ENCODE measurements around the gene CHST11.
"Not testable (repeated sequence)": the region's sequence is repeated elsewhere in the genome, so short reads cannot be mapped to it uniquely, and the experiment has no call there.

Gene CHST11

DNA sequence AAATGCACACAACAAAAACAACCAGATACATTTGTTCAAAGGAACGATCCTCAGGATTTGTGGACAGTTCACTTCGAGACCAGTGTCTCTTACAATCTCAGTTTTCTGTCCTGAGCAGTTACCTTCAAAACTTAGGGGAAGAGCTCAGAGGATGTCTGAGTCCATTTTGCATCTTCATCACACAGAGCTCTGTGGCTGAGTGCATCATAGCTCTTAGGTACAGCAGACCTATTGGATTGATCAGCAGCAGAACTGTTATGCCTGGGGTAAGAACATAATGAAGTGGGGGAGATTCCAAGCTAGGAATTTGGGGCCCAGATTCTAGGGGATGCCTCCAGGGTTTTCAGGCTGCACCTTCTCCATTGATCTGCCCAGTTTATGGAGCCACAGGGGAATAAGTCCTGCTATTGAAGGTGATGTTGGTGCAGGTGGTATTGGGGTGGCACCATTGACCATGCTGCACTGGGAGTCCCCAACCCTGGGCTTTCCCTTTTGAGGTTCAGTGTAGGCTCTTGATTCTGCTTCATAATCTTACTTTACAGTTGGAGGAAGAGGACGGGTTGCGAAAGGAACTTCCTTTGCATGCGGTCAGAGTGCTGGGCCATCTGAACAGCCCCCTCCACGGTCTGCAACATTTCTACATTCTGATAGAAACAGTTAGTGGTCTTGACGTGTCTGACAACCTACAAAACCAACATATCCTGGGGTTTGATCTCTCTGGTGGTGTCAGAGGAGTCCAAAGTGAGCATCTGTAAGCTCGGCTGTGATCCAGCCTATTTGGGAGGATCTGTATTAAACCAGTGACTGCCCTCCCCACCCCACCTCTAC is 112.8 kb downstream of the CHST11 start:
- no peak for DNase-seq

DNA sequence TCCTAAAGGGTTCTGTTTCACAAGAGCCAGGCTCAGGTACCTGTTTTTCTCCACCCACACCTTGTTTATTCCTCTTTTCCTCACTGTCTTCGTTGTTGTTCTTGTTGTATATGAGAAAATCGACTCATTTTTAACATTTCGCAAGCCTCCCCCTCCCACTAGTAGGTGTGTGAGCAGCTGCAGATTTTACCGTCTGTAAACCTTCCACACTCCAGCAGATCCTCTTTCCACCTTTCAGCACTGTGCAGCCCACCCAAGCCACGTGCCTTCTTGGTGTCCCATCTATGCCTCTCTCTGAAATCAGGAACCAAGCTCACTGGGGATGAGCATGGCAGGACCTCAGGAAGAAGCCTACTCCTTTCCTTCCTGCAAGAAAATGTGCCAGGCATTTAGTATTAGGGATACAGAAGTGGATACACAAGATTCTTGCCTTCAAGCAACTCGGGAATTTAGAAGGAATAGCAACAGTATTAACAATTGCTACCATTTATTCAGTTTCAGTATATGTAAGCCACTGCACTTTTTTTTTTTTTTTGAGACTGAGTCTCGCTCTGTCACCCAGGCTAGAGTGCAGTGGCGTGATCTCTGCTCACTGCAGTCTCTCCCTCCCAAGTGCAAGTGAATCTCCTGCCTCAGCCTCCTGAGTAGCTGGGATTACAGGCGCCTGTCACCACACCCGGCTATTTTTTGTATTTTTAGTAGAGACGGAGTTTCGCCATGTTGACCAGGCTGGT is 113.6 kb downstream of the CHST11 start:
- DNase-seq = no peak

GRCh38 chr12:104571328-104571727 is 114.6 kb downstream of the CHST11 start:
- DNase-seq = no peak

GRCh38 chr12:104574353-104574752 is 117.6 kb downstream of the CHST11 start:
- not testable (repeated sequence) for DNase-seq

DNA sequence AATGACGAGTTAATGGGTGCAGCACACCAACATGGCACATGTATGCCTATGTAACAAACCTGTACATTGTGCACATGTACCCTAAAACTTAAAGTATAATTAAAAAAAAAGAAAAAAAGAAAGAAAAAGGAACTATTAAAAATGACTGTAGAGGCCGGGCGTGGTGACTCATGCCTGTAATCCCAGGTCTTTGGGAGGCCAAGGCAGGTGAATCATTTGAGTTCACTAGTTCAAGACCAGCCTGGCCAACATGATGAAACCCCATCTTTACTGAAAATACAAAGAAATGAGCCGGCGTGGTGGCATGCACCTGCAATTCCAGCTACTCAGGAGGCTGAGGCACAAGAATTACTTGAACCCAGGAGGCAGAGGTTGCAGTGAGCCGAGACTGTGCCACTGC is 118.0 kb downstream of the CHST11 start:
- not testable (repeated sequence) for DNase-seq

- peak; percentile 94 for DNase-seq
Observed at GRCh38 chr12:104575442-104576186, 118.9 kb downstream of the CHST11 start.

- DNase-seq = no peak
Observed at GRCh38 chr12:104576187-104576778, 119.5 kb downstream of the CHST11 start.

- no peak for DNase-seq
Observed at GRCh38 chr12:104576980-104577580, 120.3 kb downstream of the CHST11 start.

DNA sequence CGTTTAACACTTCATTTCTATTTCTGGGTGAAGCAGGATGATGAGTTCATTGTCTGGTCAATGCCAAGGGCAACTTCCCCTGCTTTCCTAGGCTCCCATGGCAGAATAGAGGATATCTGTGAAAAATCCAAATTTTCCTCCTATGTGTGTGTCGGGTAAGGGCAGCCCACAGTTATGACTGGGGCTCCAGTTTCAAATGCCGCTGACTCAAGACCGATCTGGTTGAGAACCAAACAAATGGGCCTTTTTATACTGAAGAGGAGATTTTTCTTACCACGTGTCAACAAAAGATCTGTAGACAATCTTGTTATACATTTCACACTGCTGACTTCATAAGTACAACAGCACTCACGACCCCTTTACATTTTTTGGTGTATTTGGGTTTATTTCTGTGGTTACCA is 120.8 kb downstream of the CHST11 start:
- DNase-seq = no peak

- no peak for DNase-seq
Observed at GRCh38 chr12:104578453-104578852, 121.7 kb downstream of the CHST11 start.

GRCh38 chr12:104579718-104580495 is 123.2 kb downstream of the CHST11 start:
- DNase-seq = no peak

DNA sequence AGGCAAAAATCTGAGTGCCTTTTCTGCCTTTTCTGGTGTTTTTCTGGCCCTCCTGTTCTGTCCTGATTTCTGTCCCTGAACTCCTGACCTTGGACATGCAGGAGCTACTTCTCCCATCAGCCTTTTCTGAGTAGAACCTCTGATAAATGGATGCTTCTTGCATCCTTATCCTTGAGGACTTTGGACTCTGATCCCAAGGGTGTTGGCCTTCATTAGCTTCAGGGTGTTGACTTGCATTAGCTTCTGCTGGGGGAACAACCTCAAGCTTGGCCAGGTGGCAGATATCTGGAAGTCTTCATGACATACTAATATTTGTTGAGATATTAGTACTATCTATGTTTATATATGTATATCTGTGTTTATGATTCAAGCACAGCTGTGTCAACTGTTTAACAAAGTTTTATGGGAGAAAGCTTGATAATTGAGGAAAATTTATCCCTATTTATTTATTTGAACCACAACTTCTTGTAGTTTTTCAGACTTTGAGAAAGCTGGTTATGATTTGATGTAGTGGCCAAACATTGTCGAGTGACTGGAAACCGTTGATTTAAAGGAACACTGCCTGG is 124.3 kb downstream of the CHST11 start:
- DNase-seq = no peak

DNA sequence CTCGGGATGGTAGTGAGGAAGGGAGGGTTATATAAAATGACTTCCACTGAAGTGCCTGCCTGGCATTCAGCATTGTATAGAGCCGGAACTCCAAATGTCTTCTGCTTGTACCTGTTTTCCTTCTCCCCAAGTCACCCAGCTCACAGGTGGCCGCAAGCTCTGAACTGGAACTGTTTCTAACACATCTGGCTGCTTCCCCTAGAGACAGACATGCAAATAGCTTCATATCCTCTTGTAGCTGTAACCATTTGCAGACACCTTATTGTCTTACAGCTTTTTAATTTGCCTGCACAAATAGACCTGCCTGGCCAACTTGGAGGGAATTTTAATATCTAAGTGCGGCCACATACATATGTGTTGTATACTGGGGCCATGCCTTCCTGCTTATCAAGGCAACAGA is 126.0 kb downstream of the CHST11 start:
- no peak for DNase-seq

DNA sequence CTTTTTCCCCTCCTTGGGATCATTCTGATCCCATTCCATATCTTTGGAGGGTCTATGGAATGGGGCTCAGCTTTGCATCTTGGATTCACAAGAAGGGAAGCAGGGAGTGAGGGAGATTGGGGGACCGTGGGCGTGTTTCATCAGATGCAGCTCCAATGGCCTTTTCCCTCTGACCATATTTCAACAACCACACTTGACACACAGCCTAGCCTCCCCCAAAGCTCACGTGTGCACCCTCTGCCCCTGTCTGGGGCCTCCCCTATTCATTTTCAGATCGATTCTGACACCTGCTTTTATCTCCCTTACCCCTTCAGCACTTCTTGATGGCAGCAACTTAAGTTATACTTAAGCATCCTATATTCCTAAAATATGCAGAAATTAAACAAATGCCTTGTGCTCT is 126.6 kb downstream of the CHST11 start:
- DNase-seq = no peak

DNA sequence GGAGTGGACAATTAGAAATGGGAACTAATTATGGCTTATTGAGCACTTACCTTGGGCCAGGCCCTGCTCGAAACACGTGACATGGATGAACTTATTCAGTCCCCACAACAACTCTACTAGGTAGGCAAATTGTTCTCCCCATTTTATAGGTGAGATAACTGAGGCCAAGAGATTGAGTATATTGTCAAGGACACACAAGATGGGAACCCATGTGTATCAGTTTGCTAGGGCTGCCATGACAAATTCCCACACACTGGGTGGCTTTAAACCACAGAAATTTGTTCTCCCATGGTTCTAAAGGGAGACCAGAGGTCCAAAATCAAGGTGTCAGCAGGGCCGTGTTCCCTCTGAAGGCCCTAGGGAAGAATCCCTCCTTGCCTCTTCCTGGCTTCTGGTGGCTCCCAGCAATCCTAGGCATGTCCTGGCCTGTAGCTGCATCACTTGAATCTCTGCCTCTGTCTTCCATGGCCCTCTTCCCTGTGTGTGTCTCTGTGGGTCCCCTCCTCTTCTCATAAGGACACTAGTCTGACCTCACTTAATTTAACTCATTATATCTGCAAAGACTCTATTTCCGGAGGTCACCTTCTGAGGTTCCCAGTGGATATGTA is 128.8 kb downstream of the CHST11 start:
- no peak for DNase-seq

GRCh38 chr12:104586351-104586919 is 129.7 kb downstream of the CHST11 start:
- DNase-seq = no peak

DNA sequence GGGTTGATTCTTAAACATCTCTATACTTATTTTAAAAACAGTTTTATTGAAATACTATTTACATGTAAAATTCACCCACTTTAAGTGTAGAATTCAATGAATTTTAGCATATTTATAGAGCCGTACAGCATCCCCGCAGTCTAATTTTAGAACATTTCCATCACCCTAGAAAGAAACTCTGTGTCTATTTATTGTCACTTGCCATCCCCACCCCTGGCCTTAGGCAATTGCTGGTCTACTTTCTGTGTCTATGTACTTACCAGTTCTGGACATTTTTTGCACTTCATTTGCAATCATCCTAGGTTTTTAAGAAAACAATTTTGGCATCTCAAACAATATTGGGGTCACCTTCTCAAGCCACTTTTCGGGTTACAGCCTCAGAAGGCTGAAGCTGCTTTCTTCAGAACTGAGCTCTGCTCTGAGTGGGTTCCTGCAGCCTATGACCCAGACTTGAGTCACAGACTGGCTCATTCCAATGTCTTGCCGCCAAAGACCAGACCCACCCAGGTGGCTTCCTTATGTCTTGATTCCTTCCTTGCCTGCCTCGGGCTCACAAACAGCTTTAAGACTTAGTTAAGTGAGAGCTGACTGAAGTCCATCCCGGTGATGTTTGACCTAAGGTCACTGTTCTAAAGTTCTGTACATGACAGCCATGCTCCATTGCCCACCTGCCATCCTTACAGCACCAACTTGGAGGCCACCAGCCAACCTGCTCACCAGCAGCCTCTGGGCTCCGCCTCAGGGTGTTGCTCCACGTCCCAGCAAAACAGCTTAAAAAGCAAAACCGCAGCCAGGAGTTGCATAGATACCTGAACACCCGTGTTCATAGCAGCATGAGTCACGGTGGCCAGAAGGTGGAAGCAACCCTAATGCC is 131.5 kb downstream of the CHST11 start:
- no peak for DNase-seq

DNA sequence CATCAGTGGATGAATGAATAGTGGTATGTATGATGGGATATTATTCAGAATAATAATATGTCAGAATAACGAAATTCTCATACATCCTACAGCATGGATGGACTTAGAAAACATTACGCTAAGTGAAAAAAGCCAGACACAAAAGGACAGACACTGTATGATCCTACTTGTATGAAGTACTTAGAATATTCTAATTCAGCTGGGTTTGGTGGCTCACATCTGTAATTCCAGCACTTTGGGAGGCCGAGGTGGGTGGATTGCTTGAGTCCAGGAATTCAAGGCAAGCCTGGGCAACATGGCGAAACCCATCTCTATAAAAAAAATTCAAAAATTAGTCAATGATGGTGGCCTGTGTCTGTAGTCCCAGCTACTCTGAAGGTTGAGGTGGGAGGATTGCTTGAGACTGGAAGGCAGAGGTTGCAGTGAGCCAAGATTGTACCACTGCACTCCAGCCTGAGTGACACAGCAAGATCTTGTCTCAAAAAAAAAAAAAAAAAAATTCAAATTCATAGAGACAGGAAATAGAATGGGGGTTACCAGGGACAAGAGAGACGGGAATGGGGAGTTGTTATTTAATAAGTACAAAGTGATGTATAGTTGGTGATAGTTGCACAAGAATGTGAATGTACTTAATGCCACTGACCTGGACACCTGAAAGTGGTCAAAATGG is 132.3 kb downstream of the CHST11 start:
- no peak for DNase-seq

- peak; percentile 12 for DNase-seq
Observed at GRCh38 chr12:104590022-104590421, 133.3 kb downstream of the CHST11 start.
